HepG2 (cell line): ENCODE data around the gene ATP5F1C. TPM values are rescaled to one million over a fixed set of nuclear protein-coding genes. Genes with fewer than 3 reads are reported as not detected.

Experiments used
- ATAC-seq: fragments of 200-7000 bp; cut with Tn5 transposase; 3 replicates; pipeline ENCODE4 v1.9.1; 2020; ENCODE audit warnings: mild to moderate bottlenecking, moderate library complexity
- BruUV-seq: library from RNA; stranded (reverse); fragments of 400-500 nt; replicated peaks from 2 replicates; lab custom pipeline; 2021; lab: Mats Ljungman, UMichigan
- CTCF ChIA-PET: fragments of 300-600 bp; formaldehyde crosslinking; extraction: SDS; loops from one replicate; lab custom pipeline; 2021; ENCODE audit warnings: low total read pairs, inconsistent platforms, low intra/inter-chr PET ratio; lab: Yijun Ruan, JAX
- POLR2A ChIA-PET: fragments of 350-600 bp; sonication (Branson Sonifier 250); formaldehyde crosslinking; loops from one replicate; lab custom pipeline; 2020; ENCODE audit warnings: antibody characterized with exemption, inconsistent platforms; lab: Yijun Ruan, JAX
- DNase-seq: peaks from one replicate; pipeline ENCODE4 v3.0.0-alpha.2; 2015; ENCODE audit warnings: low spot score
- FAIRE-seq: peaks from 3 replicates; lab custom pipeline; 2011; peaks lifted over from hg19 to GRCh38; lab: Jason Lieb, UNC
- H2AFZ ChIP-seq: one replicate; pipeline ENCODE4 v1.6.1; 2011; ENCODE audit warnings: low read length, inconsistent platforms
- H3K27ac ChIP-seq: fragments of 300-600 bp; 3 replicates; pipeline ENCODE4 v1.8.0; 2011; ENCODE audit warnings: mixed run types, mild to moderate bottlenecking, mixed read lengths, low read length, inconsistent platforms; ENCODE audit not compliant: insufficient read depth; ENCODE audit errors: extremely low read length
- H3K27me3 ChIP-seq, 2 experiments: fragments of 200-600 bp in 1 of 2; 2 replicates in 1 of 2; 3 replicates in 1 of 2; pipeline versions ENCODE4 v1.6.0 to v1.8.0; 2011; ENCODE audit warnings: low read length in 2 of 2, mild to moderate bottlenecking in 2 of 2, moderate library complexity in 2 of 2, inconsistent platforms in 1 of 2; ENCODE audit not compliant: insufficient read depth in 2 of 2, control insufficient read depth in 1 of 2
- H3K36me3 ChIP-seq, 2 experiments: fragments of 200-600 bp in 1 of 2; replicated peaks in 1 of 2; 2 replicates in 1 of 2; 3 replicates in 1 of 2; pipeline versions ENCODE4 v1.5.1 to v1.8.0; 2011; ENCODE audit warnings: low read length in 2 of 2, inconsistent platforms in 1 of 2; ENCODE audit not compliant: insufficient read depth in 2 of 2, control insufficient read depth in 1 of 2
- H3K4me1 ChIP-seq: 2 replicates; pipeline ENCODE4 v1.5.1; 2012; ENCODE audit warnings: low read length, inconsistent platforms; ENCODE audit not compliant: insufficient read depth
- H3K4me2 ChIP-seq: 2 replicates; pipeline ENCODE4 v1.6.0; 2011; ENCODE audit warnings: low read depth, low read length, inconsistent platforms
- H3K4me3 ChIP-seq, 3 experiments: fragments of 200-600 bp in 1 of 3; sonication (generic), shearing (Covaris generic) in 1 of 3; replicated peaks in 1 of 3; 2 replicates each; pipeline ENCODE4 v1.5.1; 2011 to 2016; ENCODE audit warnings: low read length in 3 of 3, inconsistent platforms in 2 of 3, low read depth in 2 of 3, mild to moderate bottlenecking in 2 of 3, control low read depth in 1 of 3, mixed read lengths in 1 of 3; ENCODE audit not compliant: insufficient read depth in 1 of 3
- H3K79me2 ChIP-seq: one replicate; pipeline ENCODE4 v1.6.1; 2011; ENCODE audit warnings: low read length, inconsistent platforms; ENCODE audit not compliant: insufficient read depth
- H3K9ac ChIP-seq: 2 replicates; pipeline ENCODE4 v1.6.0; 2011; ENCODE audit warnings: mild to moderate bottlenecking, low read depth, low read length, inconsistent platforms; ENCODE audit not compliant: insufficient read depth
- H3K9me3 ChIP-seq: 2 replicates; pipeline ENCODE4 v1.5.1; 2012; ENCODE audit warnings: mild to moderate bottlenecking, low read length
- H4K20me1 ChIP-seq: 2 replicates; pipeline ENCODE4 v1.6.0; 2011; ENCODE audit warnings: inconsistent platforms, mild to moderate bottlenecking, low read length, moderate library complexity; ENCODE audit not compliant: insufficient read depth
- EZH2 ChIP-seq: conservative IDR thresholded peaks from 2 replicates; pipeline ENCODE4 v1.6.1; 2012; ENCODE audit warnings: mild to moderate bottlenecking, low read depth, low read length, moderate library complexity
- FOXK2 ChIP-seq: fragments of 450-650 bp; IDR thresholded peaks from 2 replicates; pipeline ENCODE4 v1.6.1; 2016
- MEIS2 ChIP-seq: sonication (generic); formaldehyde crosslinking; IDR thresholded peaks from 2 replicates; pipeline ENCODE4 v1.9.0; 2021; ENCODE audit warnings: mild to moderate bottlenecking, missing genetic modification reagents
- MIER2 ChIP-seq: IDR thresholded peaks from 2 replicates; pipeline ENCODE4 v1.6.1; 2016; ENCODE audit warnings: missing biosample characterization, missing genetic modification reagents
- NCOA2 ChIP-seq: sonication (generic); formaldehyde crosslinking; IDR thresholded peaks from 2 replicates; pipeline ENCODE4 v1.8.0; 2022; ENCODE audit warnings: inconsistent platforms
- PCBP1 ChIP-seq: fragments of 200-400 bp; formaldehyde crosslinking; IDR thresholded peaks from 2 replicates; pipeline ENCODE4 v1.6.1; 2017; ENCODE audit warnings: mild to moderate bottlenecking, low read depth, low read length, borderline replicate concordance
- RBFOX2 ChIP-seq: fragments of 200-400 bp; formaldehyde crosslinking; IDR thresholded peaks from 2 replicates; pipeline ENCODE4 v1.6.1; 2017; ENCODE audit warnings: low read depth, mild to moderate bottlenecking, low read length
- RFX1 ChIP-seq: fragments of 450-650 bp; IDR thresholded peaks from 2 replicates; pipeline ENCODE4 v1.6.1; 2017
- YEATS2 ChIP-seq: sonication (generic); formaldehyde crosslinking; IDR thresholded peaks from 2 replicates; pipeline ENCODE4 v1.4.0; 2020; ENCODE audit warnings: missing genetic modification reagents, borderline replicate concordance
- WGBS: methylation state at CpG from one replicate; pipeline ENCODE4 v1.1.6; 2017; ENCODE audit warnings: low lambda C conversion rate; 5-methylcytosine and 5-hydroxymethylcytosine counted together
- in situ Hi-C: cut with HindIII; loops from 2 replicates; pipeline ENCODE4 v1.10.0; 2017; ENCODE audit warnings: low pct_unique_long_range_greater_than_20kb; ENCODE audit not compliant: extremely low pct_ligation_motif_present
- intact Hi-C: fragments of 100-400 bp; cut with micrococcal nuclease; formaldehyde crosslinking; loops from one replicate; pipeline ENCODE4 v1.10.0; 2022; ENCODE audit not compliant: unreplicated experiment
- polyA plus RNA-seq, 8 experiments: library from polyadenylated mRNA; depleted of rRNA in 3 of 8; stranded (reverse) in 7 of 8; unstranded in 1 of 8; fragments of >200 nt; fragmentation: Illumina TruSeq in 4 of 8; extraction: Trizol in 4 of 8; gene quantifications; 2 replicates each; pipeline versions ENCODE4 v1.2.1 to v1.2.3, GENCODE V29; 2011 to 2016; ENCODE audit warnings: low read depth in 4 of 8, missing spikeins in 1 of 8, mixed read lengths in 1 of 8; ENCODE audit not compliant: insufficient read depth in 1 of 8
- total RNA-seq, 5 experiments: library from RNA; depleted of rRNA; stranded (reverse); fragments of >200 nt; fragmentation: Illumina TruSeq; extraction: Trizol; gene quantifications; 2 replicates each; pipeline ENCODE4 v1.2.3, GENCODE V29; 2016; ENCODE audit warnings: low read depth in 1 of 5
- TF ChIP-seq, protein P1 (sequence below): IDR thresholded peaks from 2 replicates; pipeline ENCODE4 v1.6.1; 2012; ENCODE audit warnings: inconsistent platforms
- TF ChIP-seq, protein P2 (sequence below): sonication (generic); formaldehyde crosslinking; IDR thresholded peaks from 2 replicates; pipeline ENCODE4 v1.5.1; 2020; ENCODE audit warnings: mild to moderate bottlenecking, moderate library complexity, missing genetic modification reagents
- TF ChIP-seq, protein P3 (sequence below): sonication (generic); formaldehyde crosslinking; IDR thresholded peaks from 2 replicates; pipeline ENCODE4 v1.8.0; 2022; ENCODE audit warnings: mild to moderate bottlenecking, missing genetic modification reagents, moderate library complexity

Gene ATP5F1C
- total and polyA plus RNA-seq, 2 of the 13 experiments (the other 11 are each of a cell fraction or from before 2014, with no cell fraction given), result 407 to 416 TPM

DNA sequence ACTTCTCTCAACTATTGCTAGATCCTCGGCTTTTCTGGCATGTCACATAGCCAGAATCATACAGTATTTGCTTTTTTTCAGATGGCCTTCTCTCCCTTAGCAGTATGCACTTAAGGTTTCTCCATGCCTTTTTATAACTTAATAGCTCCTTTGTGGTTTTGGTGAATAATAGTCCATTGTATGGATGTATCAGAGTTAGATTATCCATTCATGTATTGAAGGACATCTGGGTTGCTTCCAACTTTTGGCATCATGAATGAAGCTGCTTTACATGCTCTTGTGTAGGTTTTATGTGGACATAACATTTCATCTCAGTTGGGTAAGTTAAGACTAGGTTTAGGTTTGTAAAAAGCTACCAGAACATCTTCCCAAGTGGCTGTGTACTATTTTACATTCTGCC, 4.6 kb downstream of the ATP5F1C start (continued):
- TF ChIP-seq EZH2, result no peak

DNA sequence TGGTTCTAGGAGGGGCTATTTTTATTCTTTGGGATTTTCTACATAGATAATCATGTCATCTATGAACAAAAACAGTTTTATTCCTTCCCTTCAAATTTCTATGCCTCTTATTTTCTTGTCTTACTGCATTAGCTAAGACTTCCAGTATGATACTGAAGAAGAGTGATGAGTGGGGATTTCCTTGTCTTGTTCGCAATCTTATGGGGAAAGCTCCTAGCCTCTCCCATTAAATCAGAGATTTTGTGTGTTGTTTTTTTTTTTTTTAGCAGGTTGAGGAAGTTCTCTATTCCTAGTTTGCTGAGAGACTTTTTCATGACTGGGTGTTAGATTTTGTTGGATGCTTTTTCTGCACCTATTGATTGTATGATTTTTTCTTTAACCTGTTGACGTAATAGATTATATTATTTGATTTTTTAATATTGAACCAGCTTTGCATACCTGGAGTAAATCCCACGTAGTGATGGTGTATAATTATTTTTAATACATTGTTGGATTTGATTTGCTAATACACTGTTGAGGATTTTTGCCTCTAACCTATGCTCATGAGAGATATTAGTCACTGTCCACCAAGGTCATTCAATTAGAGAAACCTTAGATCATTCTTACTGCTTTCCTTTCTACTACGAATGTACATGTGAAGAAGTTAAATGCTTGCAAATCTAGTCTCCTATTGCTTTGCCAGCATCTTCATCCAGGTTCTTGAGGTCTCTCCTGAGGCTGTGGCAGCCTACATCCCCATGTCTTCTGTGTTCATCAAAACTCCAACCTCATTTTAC, 6.5 kb downstream of the ATP5F1C start:
- CTCF ChIA-PET, result no interaction called here

DNA sequence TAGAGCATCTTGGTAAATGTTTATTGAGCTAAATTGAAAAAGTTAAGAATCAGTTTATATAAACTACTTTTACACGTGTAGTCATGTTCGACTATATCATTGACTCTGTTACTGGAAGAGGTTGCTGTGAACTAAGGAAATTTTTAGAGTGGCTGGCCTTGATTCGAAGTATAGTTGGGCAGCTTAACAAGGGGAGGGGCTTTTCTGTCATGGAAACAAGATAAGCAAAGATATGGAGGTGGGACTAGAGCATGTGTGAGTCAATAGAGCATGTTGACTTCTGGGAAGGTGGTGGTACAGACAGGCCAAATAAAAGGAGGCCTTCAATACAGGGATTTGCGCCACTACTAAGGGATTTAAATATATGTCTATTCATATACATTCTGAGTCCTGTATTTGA, 7.6 kb downstream of the ATP5F1C start:
- H3K4me2 ChIP-seq, result peak overlapping the region; percentile 57
- H3K4me3 ChIP-seq, result no peak overlapping the region; a peak in 2 of 6 replicates
- H2AFZ ChIP-seq, result no peak overlapping the region
- DNase-seq (peak; percentile 91), ATAC-seq (peak; percentile 99), FAIRE-seq (peak; percentile 36)
- BruUV-seq, result no TSS peak
- H3K27ac ChIP-seq, result peak overlapping the region; percentile 64
- H3K9ac ChIP-seq, result 0 out of 2 replicates have a peak overlapping the region, but pooled peaks have one; percentile 50
- peaks cover 39% of the 10 kb centered on the region for H4K20me1 ChIP-seq
- intact Hi-C loops, result loop anchor here (10.0 kb wide), 1 partner anchor 91 kb away; the partner anchor contains the start of gene ITIH2
- H3K4me1 ChIP-seq, result peaks cover 62% of the 10 kb centered on the region
- H3K36me3 ChIP-seq, result peaks cover 10 to 36% of the 10 kb centered on the region in 2 experiments
- POLR2A ChIA-PET, result interaction anchor here (1.0 to 1.3 kb wide), 2 partner anchors 23 to 79 kb away, joined by 4 to 5 read pairs; partner anchors contain the start of gene TAF3
- no peaks in the 10 kb centered on the region for H3K27me3 ChIP-seq
- in situ Hi-C loops, result no loop called here
- CTCF ChIA-PET, result no interaction called here
- WGBS, result 17% methylated on average over 4 of the region's 4 CpGs
- H3K9me3 ChIP-seq, result no peaks in the 10 kb centered on the region
- H3K79me2 ChIP-seq, result peaks cover 65% of the 10 kb centered on the region
- TF ChIP-seq MIER2 (CRISPR knock-in tag) (no peak), RFX1 (peak; percentile 40; the same call in 1 of the 2 replicates), NCOA2 (CRISPR knock-in tag) (peak; percentile 60), YEATS2 (CRISPR knock-in tag) (peak; percentile 36; the same call in 1 of the 2 replicates), PCBP1 (no peak), FOXK2 (peak; percentile 84), MEIS2 (no peak)
- TF ChIP-seq, protein P1, sequence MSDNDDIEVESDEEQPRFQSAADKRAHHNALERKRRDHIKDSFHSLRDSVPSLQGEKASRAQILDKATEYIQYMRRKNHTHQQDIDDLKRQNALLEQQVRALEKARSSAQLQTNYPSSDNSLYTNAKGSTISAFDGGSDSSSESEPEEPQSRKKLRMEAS, result peak; percentile 68
- TF ChIP-seq, protein P2, sequence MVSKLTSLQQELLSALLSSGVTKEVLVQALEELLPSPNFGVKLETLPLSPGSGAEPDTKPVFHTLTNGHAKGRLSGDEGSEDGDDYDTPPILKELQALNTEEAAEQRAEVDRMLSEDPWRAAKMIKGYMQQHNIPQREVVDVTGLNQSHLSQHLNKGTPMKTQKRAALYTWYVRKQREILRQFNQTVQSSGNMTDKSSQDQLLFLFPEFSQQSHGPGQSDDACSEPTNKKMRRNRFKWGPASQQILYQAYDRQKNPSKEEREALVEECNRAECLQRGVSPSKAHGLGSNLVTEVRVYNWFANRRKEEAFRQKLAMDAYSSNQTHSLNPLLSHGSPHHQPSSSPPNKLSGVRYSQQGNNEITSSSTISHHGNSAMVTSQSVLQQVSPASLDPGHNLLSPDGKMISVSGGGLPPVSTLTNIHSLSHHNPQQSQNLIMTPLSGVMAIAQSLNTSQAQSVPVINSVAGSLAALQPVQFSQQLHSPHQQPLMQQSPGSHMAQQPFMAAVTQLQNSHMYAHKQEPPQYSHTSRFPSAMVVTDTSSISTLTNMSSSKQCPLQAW (CRISPR knock-in tag), result no peak

More for the DNA sequence above, 6.5 kb downstream of the ATP5F1C start:
- peaks cover 74% of the 10 kb centered on the region for H3K4me1 ChIP-seq
- in situ Hi-C loops, result no loop called here
- H4K20me1 ChIP-seq, result peaks cover 51% of the 10 kb centered on the region
- no peak overlapping the region for H2AFZ ChIP-seq
- H3K79me2 ChIP-seq, result peaks cover 77% of the 10 kb centered on the region
- H3K4me2 ChIP-seq, result peak overlapping the region; percentile 23; the same call in 1 of the 2 replicates
- H3K4me3 ChIP-seq, result no peak overlapping the region
- DNase-seq (no peak), ATAC-seq (no peak), FAIRE-seq (no peak)
- TF ChIP-seq RBFOX2, result 0 out of 2 replicates have a peak, but pooled peaks have one; percentile 19
- TF ChIP-seq, protein P3, sequence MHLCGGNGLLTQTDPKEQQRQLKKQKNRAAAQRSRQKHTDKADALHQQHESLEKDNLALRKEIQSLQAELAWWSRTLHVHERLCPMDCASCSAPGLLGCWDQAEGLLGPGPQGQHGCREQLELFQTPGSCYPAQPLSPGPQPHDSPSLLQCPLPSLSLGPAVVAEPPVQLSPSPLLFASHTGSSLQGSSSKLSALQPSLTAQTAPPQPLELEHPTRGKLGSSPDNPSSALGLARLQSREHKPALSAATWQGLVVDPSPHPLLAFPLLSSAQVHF (CRISPR knock-in tag), result no peak
- H3K9me3 ChIP-seq, result no peaks in the 10 kb centered on the region
- H3K27me3 ChIP-seq, result no peaks in the 10 kb centered on the region
- 87% methylated on average over 4 of the region's 4 CpGs for WGBS
- peak overlapping the region; percentile 64 for H3K27ac ChIP-seq
- POLR2A ChIA-PET, result no interaction called here
- intact Hi-C loops, result loop anchor here (10.0 kb wide), 1 partner anchor 90 kb away; the partner anchor contains the start of gene ITIH2
- H3K9ac ChIP-seq, result no peak overlapping the region
- BruUV-seq, result no TSS peak
- peaks cover 10 to 28% of the 10 kb centered on the region in 2 experiments for H3K36me3 ChIP-seq
